PC-3 (cell line): Measurements from ENCODE around the gene CBFA2T2.

Experiments used
- CTCF ChIP-seq: fragments of 300-600 bp; sonication (generic); conservative IDR thresholded peaks from 2 replicates; pipeline ENCODE4 v1.5.1; 2017; ENCODE audit warnings: antibody characterized with exemption, low read depth, mild to moderate bottlenecking, low read length
- EZH2 ChIP-seq: fragments of 300-600 bp; sonication (generic); IDR thresholded peaks from one replicate; pipeline ENCODE4 v1.6.1; 2017; ENCODE audit warnings: antibody characterized with exemption, mild to moderate bottlenecking, low read length; ENCODE audit not compliant: unreplicated experiment
- EZH2phosphoT487 ChIP-seq: fragments of 300-600 bp; sonication (generic); IDR thresholded peaks from 2 replicates; pipeline ENCODE4 v1.6.1; 2018; ENCODE audit warnings: mild to moderate bottlenecking, antibody characterized with exemption, low read length, borderline replicate concordance

- no peak for TF ChIP-seq CTCF
- TF ChIP-seq EZH2: no peak
- no peak for TF ChIP-seq EZH2phosphoT487
Observed at GRCh38 chr20:33553516-33553915, 63.6 kb downstream of the CBFA2T2 start.
